ENCODE data around the gene MEIKIN.

The MEIKIN gene

GRCh38 chr5:131973089-131973712 is 27.7 kb upstream of the MEIKIN start:
- no peak overlapping the region for H3K4me3 ChIP-seq (IDR thresholded peaks at IDR 0.05; ENCODE audit: insufficient read depth, low read depth, low read length)
- TF ChIP-seq CTCF (conservative IDR thresholded peaks at IDR 0.05; ENCODE audit: low read depth, low read length) = no peak
- H3K9ac ChIP-seq = no peak overlapping the region
- no peaks in the 10 kb centered on the region for H3K79me2 ChIP-seq (ENCODE audit: insufficient read depth, low read depth)
- no peak overlapping the region for H2AFZ ChIP-seq (ENCODE audit: low read depth)
- H3K27me3 ChIP-seq (ENCODE audit: insufficient read depth, low read depth) = no peaks in the 10 kb centered on the region
- no peaks in the 10 kb centered on the region for H3K4me1 ChIP-seq (ENCODE audit: low read depth, poor library complexity, severe bottlenecking)
- no peak overlapping the region for H3K27ac ChIP-seq
- no peaks in the 10 kb centered on the region for H4K20me1 ChIP-seq (ENCODE audit: insufficient read depth)
- H3K4me2 ChIP-seq = no peak overlapping the region
- H3K36me3 ChIP-seq (ENCODE audit: insufficient read depth) = no peaks in the 10 kb centered on the region

- no peaks in the 10 kb centered on the region for H3K4me1 ChIP-seq (ENCODE audit: low read depth, poor library complexity, severe bottlenecking)
- TF ChIP-seq CTCF (conservative IDR thresholded peaks at IDR 0.05; ENCODE audit: low read depth, low read length) = no peak
- H3K36me3 ChIP-seq (ENCODE audit: insufficient read depth) = no peaks in the 10 kb centered on the region
- H3K79me2 ChIP-seq (ENCODE audit: insufficient read depth, low read depth) = no peaks in the 10 kb centered on the region
- no peak overlapping the region for H3K4me3 ChIP-seq (IDR thresholded peaks at IDR 0.05; ENCODE audit: insufficient read depth, low read depth, low read length)
- H4K20me1 ChIP-seq (ENCODE audit: insufficient read depth) = no peaks in the 10 kb centered on the region
- H3K9ac ChIP-seq = no peak overlapping the region
- no peak overlapping the region for H2AFZ ChIP-seq (ENCODE audit: low read depth)
- no peaks in the 10 kb centered on the region for H3K27me3 ChIP-seq (ENCODE audit: insufficient read depth, low read depth)
- H3K4me2 ChIP-seq = no peak overlapping the region
- no peak overlapping the region for H3K27ac ChIP-seq
Measured at GRCh38 chr5:131968396-131968954, 23.0 kb upstream of the MEIKIN start.

GRCh38 chr5:131966551-131966950 is 21.1 kb upstream of the MEIKIN start:
- Histone ChIP-seq H4K20me1 (ENCODE audit: insufficient read depth) (no peaks in the 10 kb centered on the region), H3K36me3 (ENCODE audit: insufficient read depth) (no peaks in the 10 kb centered on the region)
- TF ChIP-seq CTCF (conservative IDR thresholded peaks at IDR 0.05; ENCODE audit: low read depth, low read length) = no peak

GRCh38 chr5:131965826-131966415 is 20.5 kb upstream of the MEIKIN start:
- no peaks in the 10 kb centered on the region for H3K36me3 ChIP-seq (ENCODE audit: insufficient read depth)
- H3K4me1 ChIP-seq (ENCODE audit: low read depth, poor library complexity, severe bottlenecking) = no peaks in the 10 kb centered on the region
- no peaks in the 10 kb centered on the region for H4K20me1 ChIP-seq (ENCODE audit: insufficient read depth)
- no peaks in the 10 kb centered on the region for H3K79me2 ChIP-seq (ENCODE audit: insufficient read depth, low read depth)
- H3K27ac ChIP-seq = no peak overlapping the region
- H3K27me3 ChIP-seq (ENCODE audit: insufficient read depth, low read depth) = no peaks in the 10 kb centered on the region
- H3K9ac ChIP-seq = no peak overlapping the region
- H2AFZ ChIP-seq (ENCODE audit: low read depth) = no peak overlapping the region
- no peak overlapping the region for H3K4me2 ChIP-seq
- no peak overlapping the region for H3K4me3 ChIP-seq (IDR thresholded peaks at IDR 0.05; ENCODE audit: insufficient read depth, low read depth, low read length)
- no peak for TF ChIP-seq CTCF (conservative IDR thresholded peaks at IDR 0.05; ENCODE audit: low read depth, low read length)

More at GRCh38 chr5:131966551-131966950, 21.1 kb upstream of the MEIKIN start:
- H3K4me2 ChIP-seq = no peak overlapping the region
- no peak overlapping the region for H3K4me3 ChIP-seq (IDR thresholded peaks at IDR 0.05; ENCODE audit: insufficient read depth, low read depth, low read length)
- no peak overlapping the region for H2AFZ ChIP-seq (ENCODE audit: low read depth)
- H3K79me2 ChIP-seq (ENCODE audit: insufficient read depth, low read depth) = no peaks in the 10 kb centered on the region
- H3K4me1 ChIP-seq (ENCODE audit: low read depth, poor library complexity, severe bottlenecking) = no peaks in the 10 kb centered on the region
- H3K27ac ChIP-seq = no peak overlapping the region
- no peak overlapping the region for H3K9ac ChIP-seq
- no peaks in the 10 kb centered on the region for H3K27me3 ChIP-seq (ENCODE audit: insufficient read depth, low read depth)
